SK-N-MC (cell line): Measurements from ENCODE around the gene C2orf78.

Experiments
- EZH2 ChIP-seq: fragments of 200-600 bp; sonication (generic); IDR thresholded peaks from one replicate; pipeline ENCODE4 v1.6.1; 2017; ENCODE audit warnings: antibody characterized with exemption
- FOXP2 ChIP-seq: optimal IDR thresholded peaks from 2 replicates; pipeline ENCODE3; 2011; ENCODE audit warnings: mild to moderate bottlenecking, moderate library complexity; ENCODE audit not compliant: insufficient read depth; ENCODE audit errors: extremely low read length, control extremely low read depth
- POLR2AphosphoS5 ChIP-seq: IDR thresholded peaks from 2 replicates; pipeline ENCODE4 v1.6.1; 2012; ENCODE audit warnings: mild to moderate bottlenecking, low read depth, low read length, borderline replicate concordance

GRCh38 chr2:73830871-73831401, 47.0 kb downstream of the C2orf78 start:
- TF ChIP-seq POLR2AphosphoS5: no peak
- no peak for TF ChIP-seq EZH2
- TF ChIP-seq FOXP2: no peak
